ENCODE results near the gene MRPL52.

MRPL52 gene

DNA sequence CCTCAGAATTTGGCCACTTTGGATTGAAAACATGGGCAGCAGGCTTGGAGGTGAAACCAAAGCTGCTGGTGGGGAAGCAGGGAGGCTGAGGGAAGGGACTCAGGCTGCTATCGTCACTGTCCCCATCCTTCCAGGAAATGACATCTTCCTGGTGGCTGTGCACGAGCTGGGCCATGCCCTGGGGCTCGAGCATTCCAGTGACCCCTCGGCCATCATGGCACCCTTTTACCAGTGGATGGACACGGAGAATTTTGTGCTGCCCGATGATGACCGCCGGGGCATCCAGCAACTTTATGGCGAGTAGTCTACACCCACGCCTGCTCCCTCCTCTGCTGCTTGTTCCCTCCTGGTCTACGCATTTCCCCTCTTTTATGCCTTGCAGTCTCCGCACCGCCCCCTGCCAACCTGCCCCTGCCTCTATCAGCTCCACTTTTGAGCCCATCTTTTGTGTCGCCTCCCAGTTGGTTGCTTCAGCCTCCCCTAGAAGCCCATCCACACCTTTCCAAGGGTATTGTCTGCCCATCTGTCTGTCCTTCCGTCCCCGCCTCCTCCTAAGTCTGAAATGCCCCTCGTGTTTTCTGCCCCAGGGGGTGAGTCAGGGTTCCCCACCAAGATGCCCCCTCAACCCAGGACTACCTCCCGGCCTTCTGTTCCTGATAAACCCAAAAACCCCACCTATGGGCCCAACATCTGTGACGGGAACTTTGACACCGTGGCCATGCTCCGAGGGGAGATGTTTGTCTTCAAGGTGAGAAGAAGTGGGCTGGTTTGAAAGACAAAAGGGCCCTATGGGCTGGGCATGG lies 13.6 kb downstream of the MRPL52 start:
- Histone ChIP-seq H3K9me3 (ENCODE audit: control insufficient read depth, insufficient read depth, low read depth, low read length) (no peaks in the 10 kb centered on the region), H3K4me3 (ENCODE audit: low read depth, low read length) (no peak overlapping the region), H3K27ac (ENCODE audit: extremely low read depth, low read depth, low read length) (no peak overlapping the region), H3K36me3 (ENCODE audit: control insufficient read depth in 2 of 2, insufficient read depth in 1 of 2, low read length in 2 of 2) (no peaks in the 10 kb centered on the region; a peak in 1 of 3 replicates), H3K4me1 (ENCODE audit: control insufficient read depth, insufficient read depth, low read length) (no peaks in the 10 kb centered on the region)
- CTCF ChIA-PET = interaction anchor here (0.7 to 1.7 kb wide), 4 partner anchors 10 to 293 kb away, joined by 3 to 11 read pairs (median 4); partner anchors contain the start of gene LRP10
- POLR2A ChIA-PET = no interaction called here
- no peak for TF ChIP-seq ZNF248 (tag by site-specific recombination; IDR thresholded peaks at IDR 0.05)
- TF ChIP-seq ZXDB (tag by site-specific recombination; IDR thresholded peaks at IDR 0.05) = no peak
- TF ChIP-seq ZNF202 (tag by site-specific recombination; IDR thresholded peaks at IDR 0.05; ENCODE audit: borderline replicate concordance) = no peak
- TF ChIP-seq ZNF513 (tag by site-specific recombination; IDR thresholded peaks at IDR 0.05) = no peak

- no peak overlapping the region for H3K4me3 ChIP-seq (ENCODE audit: low read depth, low read length)
- no peaks in the 10 kb centered on the region for H3K9me3 ChIP-seq (ENCODE audit: control insufficient read depth, insufficient read depth, low read depth, low read length)
- H3K4me1 ChIP-seq (ENCODE audit: control insufficient read depth, insufficient read depth, low read length) = no peaks in the 10 kb centered on the region
- ChIA-PET POLR2A (interaction anchor here (1.1 kb wide), 1 partner anchor 14 kb away, joined by 3 read pairs; no protein-coding TSS in a partner anchor), CTCF (interaction anchor here (0.6 to 1.0 kb wide), 4 partner anchors 22 to 294 kb away, joined by 3 to 5 read pairs (median 4); partner anchors contain the start of gene LRP10)
- H3K27ac ChIP-seq (ENCODE audit: extremely low read depth, low read depth, low read length) = no peak overlapping the region
- no peaks in the 10 kb centered on the region; a peak in 1 of 3 replicates for H3K36me3 ChIP-seq (ENCODE audit: control insufficient read depth in 2 of 2, insufficient read depth in 1 of 2, low read length in 2 of 2)
- TF ChIP-seq IKZF3 (tag by site-specific recombination; IDR thresholded peaks at IDR 0.05) = no peak
- no peak for TF ChIP-seq ZNF404 (tag by site-specific recombination; IDR thresholded peaks at IDR 0.05)
- TF ChIP-seq ZNF580 (tag by site-specific recombination; IDR thresholded peaks at IDR 0.05) = no peak
- no peak for TF ChIP-seq ZNF843 (tag by site-specific recombination; IDR thresholded peaks at IDR 0.05)
- TF ChIP-seq OVOL3 (tag by site-specific recombination; IDR thresholded peaks at IDR 0.05) = no peak
- no peak for TF ChIP-seq ZBTB1 (tag by site-specific recombination; IDR thresholded peaks at IDR 0.05)
- no peak for TF ChIP-seq YY1 (tag by site-specific recombination; IDR thresholded peaks at IDR 0.05)
- no peak for TF ChIP-seq ZNF2 (tag by site-specific recombination; IDR thresholded peaks at IDR 0.05)
- TF ChIP-seq ZNF391 (tag by site-specific recombination; IDR thresholded peaks at IDR 0.05; ENCODE audit: borderline replicate concordance, low read depth) = no peak
- TF ChIP-seq, protein P1, sequence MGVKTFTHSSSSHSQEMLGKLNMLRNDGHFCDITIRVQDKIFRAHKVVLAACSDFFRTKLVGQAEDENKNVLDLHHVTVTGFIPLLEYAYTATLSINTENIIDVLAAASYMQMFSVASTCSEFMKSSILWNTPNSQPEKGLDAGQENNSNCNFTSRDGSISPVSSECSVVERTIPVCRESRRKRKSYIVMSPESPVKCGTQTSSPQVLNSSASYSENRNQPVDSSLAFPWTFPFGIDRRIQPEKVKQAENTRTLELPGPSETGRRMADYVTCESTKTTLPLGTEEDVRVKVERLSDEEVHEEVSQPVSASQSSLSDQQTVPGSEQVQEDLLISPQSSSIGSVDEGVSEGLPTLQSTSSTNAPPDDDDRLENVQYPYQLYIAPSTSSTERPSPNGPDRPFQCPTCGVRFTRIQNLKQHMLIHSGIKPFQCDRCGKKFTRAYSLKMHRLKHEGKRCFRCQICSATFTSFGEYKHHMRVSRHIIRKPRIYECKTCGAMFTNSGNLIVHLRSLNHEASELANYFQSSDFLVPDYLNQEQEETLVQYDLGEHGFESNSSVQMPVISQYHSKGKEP (tag by site-specific recombination; IDR thresholded peaks at IDR 0.05) = no peak
- TF ChIP-seq ZNF133 (tag by site-specific recombination; IDR thresholded peaks at IDR 0.05) = no peak
These were observed 14.8 kb downstream of the MRPL52 start for GRCh38 chr14:22844221-22845102.

DNA sequence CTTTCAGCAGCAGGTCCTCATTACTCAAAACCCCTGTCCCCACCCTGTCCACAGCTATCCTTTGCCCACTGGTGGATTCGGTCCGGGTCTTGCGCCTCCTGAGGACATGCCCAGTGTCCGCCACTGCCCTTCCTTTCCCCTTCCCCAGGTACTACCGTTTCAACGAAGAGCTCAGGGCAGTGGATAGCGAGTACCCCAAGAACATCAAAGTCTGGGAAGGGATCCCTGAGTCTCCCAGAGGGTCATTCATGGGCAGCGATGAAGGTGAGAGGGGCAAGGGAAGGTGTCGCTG lies 15.4 kb downstream of the MRPL52 start:
- CTCF ChIA-PET = interaction anchor here (0.6 to 1.0 kb wide), 4 partner anchors 23 to 461 kb away, joined by 3 to 6 read pairs (median 4); no protein-coding TSS in a partner anchor
- Histone ChIP-seq H3K4me3 (ENCODE audit: low read depth, low read length) (no peak overlapping the region), H3K27ac (ENCODE audit: extremely low read depth, low read depth, low read length) (no peak overlapping the region), H3K4me1 (ENCODE audit: control insufficient read depth, insufficient read depth, low read length) (no peaks in the 10 kb centered on the region), H3K9me3 (ENCODE audit: control insufficient read depth, insufficient read depth, low read depth, low read length) (no peaks in the 10 kb centered on the region), H3K36me3 (ENCODE audit: control insufficient read depth in 2 of 2, insufficient read depth in 1 of 2, low read length in 2 of 2) (no peaks in the 10 kb centered on the region; a peak in 1 of 3 replicates)
- POLR2A ChIA-PET = interaction anchor here (1.1 kb wide), 1 partner anchor 15 kb away, joined by 3 read pairs; no protein-coding TSS in a partner anchor
- TF ChIP-seq YY2 (tag by site-specific recombination; IDR thresholded peaks at IDR 0.05) (no peak), ZNF571 (tag by site-specific recombination; IDR thresholded peaks at IDR 0.05) (no peak), ZNF391 (tag by site-specific recombination; IDR thresholded peaks at IDR 0.05; ENCODE audit: borderline replicate concordance, low read depth) (no peak), ZNF416 (tag by site-specific recombination; IDR thresholded peaks at IDR 0.05) (no peak), ZNF544 (tag by site-specific recombination; IDR thresholded peaks at IDR 0.05) (no peak), ZSCAN16 (tag by site-specific recombination; IDR thresholded peaks at IDR 0.05) (no peak), GLI2 (tag by site-specific recombination; IDR thresholded peaks at IDR 0.05; ENCODE audit: borderline replicate concordance, low read depth) (no peak), WT1 (tag by site-specific recombination; IDR thresholded peaks at IDR 0.05) (no peak), GFI1B (tag by site-specific recombination; IDR thresholded peaks at IDR 0.05) (no peak), EGR2 (tag by site-specific recombination; IDR thresholded peaks at IDR 0.05; ENCODE audit: low read depth) (no peak), ZBTB21 (tag by site-specific recombination; IDR thresholded peaks at IDR 0.05) (no peak), YY1 (tag by site-specific recombination; IDR thresholded peaks at IDR 0.05) (no peak), AEBP2 (tag by site-specific recombination; IDR thresholded peaks at IDR 0.05; ENCODE audit: borderline replicate concordance) (no peak)
